ENCODE data around the gene BAIAP2L2. TPM values are rescaled to one million over a fixed set of nuclear protein-coding genes. Genes with fewer than 3 reads are reported as not detected.
"Not testable (repeated sequence)": the region's sequence is repeated elsewhere in the genome, so short reads cannot be mapped to it uniquely, and the experiment has no call there.

BAIAP2L2 gene
- total and polyA plus RNA-seq, 2 donors (not counting 3 experiments of a cell fraction or from before 2014, with no cell fraction given), result 0.20 to 0.35 TPM

- dilution Hi-C loops (cut with MboI; ENCODE audit: extremely low pct_ligation_motif_present, low sequenced_read_pairs), result no loop called here
- no peak overlapping the region for H2AFZ ChIP-seq (ENCODE audit: low read depth, low read length)
- ChIA-PET CTCF (no interaction called here), POLR2A (no interaction called here)
- H3K9me1 ChIP-seq (replicated peaks; ENCODE audit: control insufficient read depth, extremely low read depth, insufficient read depth, low read length), result no peaks in the 10 kb centered on the region
- no TSS peak for BruUV-seq (replicated peaks)
- H3K9me3 ChIP-seq (replicated peaks; ENCODE audit: control insufficient read depth, insufficient read depth, low read length), result no peaks in the 10 kb centered on the region
- H3K79me2 ChIP-seq (ENCODE audit: control insufficient read depth, insufficient read depth, low read length), result no peaks in the 10 kb centered on the region
- no peak overlapping the region for H3K9ac ChIP-seq (replicated peaks; ENCODE audit: extremely low read depth, insufficient read depth, low read length)
- no peak overlapping the region for H3K27ac ChIP-seq (ENCODE audit: insufficient read depth, low read depth, low read length)
- FAIRE-seq (no peak), DNase-seq (ENCODE audit: low read depth, low spot score) (no peak)
- no peaks in the 10 kb centered on the region for H4K20me1 ChIP-seq (replicated peaks; ENCODE audit: control insufficient read depth, extremely low read depth, insufficient read depth, low read length)
- no peaks in the 10 kb centered on the region for H3K4me1 ChIP-seq (ENCODE audit: control insufficient read depth, extremely low read depth, insufficient read depth, low read length)
- H3K27me3 ChIP-seq (ENCODE audit: control insufficient read depth in 2 of 2, insufficient read depth in 2 of 2, low read length in 2 of 2), result no peaks in the 10 kb centered on the region
- TF ChIP-seq EZH2 (IDR thresholded peaks at IDR 0.05; ENCODE audit: borderline replicate concordance, low read depth, low read length, severe bottlenecking) (no peak), POLR2AphosphoS5 (IDR thresholded peaks at IDR 0.05; ENCODE audit: insufficient read depth, low read depth, low read length) (no peak), JUN (IDR thresholded peaks at IDR 0.05; ENCODE audit: borderline replicate concordance, insufficient read depth, insufficient read length, low read depth) (no peak), POLR2A (IDR thresholded peaks at IDR 0.05; ENCODE audit: low read depth, low read length) (no peak), FOS (IDR thresholded peaks at IDR 0.05; ENCODE audit: borderline replicate concordance, insufficient read depth, low read length) (no peak), MYC (IDR thresholded peaks at IDR 0.05; ENCODE audit: low read depth, low read length) (no peak), GATA2 (IDR thresholded peaks at IDR 0.05; ENCODE audit: insufficient read depth, insufficient read length, low read depth, low read length) (no peak)
- TF ChIP-seq, protein P1, sequence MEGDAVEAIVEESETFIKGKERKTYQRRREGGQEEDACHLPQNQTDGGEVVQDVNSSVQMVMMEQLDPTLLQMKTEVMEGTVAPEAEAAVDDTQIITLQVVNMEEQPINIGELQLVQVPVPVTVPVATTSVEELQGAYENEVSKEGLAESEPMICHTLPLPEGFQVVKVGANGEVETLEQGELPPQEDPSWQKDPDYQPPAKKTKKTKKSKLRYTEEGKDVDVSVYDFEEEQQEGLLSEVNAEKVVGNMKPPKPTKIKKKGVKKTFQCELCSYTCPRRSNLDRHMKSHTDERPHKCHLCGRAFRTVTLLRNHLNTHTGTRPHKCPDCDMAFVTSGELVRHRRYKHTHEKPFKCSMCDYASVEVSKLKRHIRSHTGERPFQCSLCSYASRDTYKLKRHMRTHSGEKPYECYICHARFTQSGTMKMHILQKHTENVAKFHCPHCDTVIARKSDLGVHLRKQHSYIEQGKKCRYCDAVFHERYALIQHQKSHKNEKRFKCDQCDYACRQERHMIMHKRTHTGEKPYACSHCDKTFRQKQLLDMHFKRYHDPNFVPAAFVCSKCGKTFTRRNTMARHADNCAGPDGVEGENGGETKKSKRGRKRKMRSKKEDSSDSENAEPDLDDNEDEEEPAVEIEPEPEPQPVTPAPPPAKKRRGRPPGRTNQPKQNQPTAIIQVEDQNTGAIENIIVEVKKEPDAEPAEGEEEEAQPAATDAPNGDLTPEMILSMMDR (IDR thresholded peaks at IDR 0.05; ENCODE audit: extremely low read depth in 1 of 2, insufficient read depth in 1 of 2, low read depth in 1 of 2, low read length in 2 of 2), result no peak
- TF ChIP-seq, protein P2, sequence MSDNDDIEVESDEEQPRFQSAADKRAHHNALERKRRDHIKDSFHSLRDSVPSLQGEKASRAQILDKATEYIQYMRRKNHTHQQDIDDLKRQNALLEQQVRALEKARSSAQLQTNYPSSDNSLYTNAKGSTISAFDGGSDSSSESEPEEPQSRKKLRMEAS (IDR thresholded peaks at IDR 0.05; ENCODE audit: insufficient read depth, insufficient read length), result no peak
- H3K36me3 ChIP-seq (ENCODE audit: control insufficient read depth in 2 of 2, extremely low read depth in 1 of 2, insufficient read depth in 2 of 2, low read length in 2 of 2), result no peaks in the 10 kb centered on the region
- intact Hi-C loops (cut with micrococcal nuclease), result no loop called here
- no peak overlapping the region for H3K4me3 ChIP-seq (replicated peaks in 1 of 3; ENCODE audit: insufficient read depth in 1 of 3, low read depth in 1 of 3, low read length in 3 of 3)
- no peak overlapping the region for H3K4me2 ChIP-seq (ENCODE audit: insufficient read depth, low read length)
Observed at GRCh38 chr22:38155703-38156102, 45.2 kb upstream of the BAIAP2L2 start.

DNA sequence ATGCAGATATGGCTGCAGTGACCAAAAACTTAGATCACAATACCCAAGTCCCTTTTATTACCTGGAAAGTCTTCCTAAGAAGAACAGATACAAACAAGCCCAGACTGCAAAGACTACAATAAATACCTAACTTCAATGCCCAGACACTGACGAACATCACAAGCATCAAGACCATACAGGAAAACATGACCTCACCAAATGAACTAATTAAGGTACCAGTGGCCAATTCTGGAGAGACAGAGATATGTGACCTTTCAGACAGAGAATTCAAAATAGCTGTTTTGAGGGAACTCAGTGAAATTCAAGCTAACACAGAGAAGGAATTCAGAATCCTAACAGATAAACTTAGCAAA lies 44.1 kb upstream of the BAIAP2L2 start:
- dilution Hi-C loops (cut with MboI; ENCODE audit: extremely low pct_ligation_motif_present, low sequenced_read_pairs); H3K27me3 ChIP-seq (ENCODE audit: control insufficient read depth in 2 of 2, insufficient read depth in 2 of 2, low read length in 2 of 2); H3K4me3 ChIP-seq (replicated peaks in 1 of 3; ENCODE audit: insufficient read depth in 1 of 3, low read depth in 1 of 3, low read length in 3 of 3); POLR2A ChIA-PET; H3K9ac ChIP-seq (replicated peaks; ENCODE audit: extremely low read depth, insufficient read depth, low read length); BruUV-seq (replicated peaks); H3K36me3 ChIP-seq (ENCODE audit: control insufficient read depth in 2 of 2, extremely low read depth in 1 of 2, insufficient read depth in 2 of 2, low read length in 2 of 2); H3K4me1 ChIP-seq (ENCODE audit: control insufficient read depth, extremely low read depth, insufficient read depth, low read length); H2AFZ ChIP-seq (ENCODE audit: low read depth, low read length); FAIRE-seq; H3K9me1 ChIP-seq (replicated peaks; ENCODE audit: control insufficient read depth, extremely low read depth, insufficient read depth, low read length); H4K20me1 ChIP-seq (replicated peaks; ENCODE audit: control insufficient read depth, extremely low read depth, insufficient read depth, low read length); intact Hi-C loops (cut with micrococcal nuclease); H3K9me3 ChIP-seq (replicated peaks; ENCODE audit: control insufficient read depth, insufficient read depth, low read length); DNase-seq (ENCODE audit: low read depth, low spot score); H3K27ac ChIP-seq (ENCODE audit: insufficient read depth, low read depth, low read length); H3K4me2 ChIP-seq (ENCODE audit: insufficient read depth, low read length); H3K79me2 ChIP-seq (ENCODE audit: control insufficient read depth, insufficient read depth, low read length): not testable (repeated sequence)
- CTCF ChIA-PET, result interaction anchor here (0.7 kb wide), 1 partner anchor 11 kb away, joined by 3 read pairs; no protein-coding TSS in a partner anchor
